ENCODE data around the gene SEMA5A. TPM values are rescaled to one million over a fixed set of nuclear protein-coding genes. Genes with fewer than 3 reads are reported as not detected.
A peak's percentile ranks its signal among the peaks of the same experiment; 100 is the strongest.

Gene SEMA5A
- total RNA-seq, 1 donor from 2014 or later, result 13.8 TPM

DNA sequence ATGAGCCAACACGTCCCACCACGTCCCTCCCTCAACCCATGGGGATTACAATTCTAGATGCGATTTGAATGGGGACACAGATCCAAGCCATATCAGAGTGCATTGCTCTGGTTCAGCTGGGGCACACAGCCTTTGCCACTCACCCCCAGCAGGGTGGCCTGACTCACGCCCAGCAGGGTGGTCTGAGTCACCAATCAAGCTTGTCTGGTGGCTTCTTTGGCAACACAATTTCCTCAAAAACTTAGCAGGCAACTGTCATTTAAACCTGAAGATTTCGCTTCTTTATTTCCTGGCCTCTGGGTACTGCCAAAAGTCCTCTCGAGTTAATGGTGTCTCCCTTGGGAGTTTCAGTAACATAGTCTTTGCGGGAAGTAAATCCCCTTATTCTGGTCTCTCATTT lies 16.3 kb upstream of the SEMA5A start:
- Histone ChIP-seq H4K20me1 (ENCODE audit: insufficient read depth, low read length) (no peaks in the 10 kb centered on the region), H3K36me3 (ENCODE audit: insufficient read depth, low read length) (no peaks in the 10 kb centered on the region), H3K79me2 (ENCODE audit: insufficient read depth, low read length) (no peaks in the 10 kb centered on the region), H3K9me3 (ENCODE audit: insufficient read depth, low read depth, low read length) (no peaks in the 10 kb centered on the region), H3K27me3 (ENCODE audit: insufficient read depth, low read length) (no peaks in the 10 kb centered on the region), H3K9ac (ENCODE audit: low read length) (no peak overlapping the region), H3K4me1 (ENCODE audit: insufficient read depth, low read length) (peaks cover 24% of the 10 kb centered on the region), H3K4me3 (ENCODE audit: insufficient read depth, low read depth, low read length) (no peak overlapping the region), H3K27ac (ENCODE audit: low read depth, low read length) (no peak overlapping the region), H3K4me2 (ENCODE audit: low read length) (peak overlapping the region; percentile 50), H2AFZ (ENCODE audit: low read depth, low read length) (no peak overlapping the region)
- no peaks in the 10 kb centered on the region for H3K36me3 Mint-ChIP-seq (ENCODE audit: low read depth, unreplicated experiment)
- no peak for DNase-seq (ENCODE audit: low read depth)
- H3K9me3 Mint-ChIP-seq (ENCODE audit: unreplicated experiment), result no peaks in the 10 kb centered on the region
- no peaks in the 10 kb centered on the region for H3K27me3 Mint-ChIP-seq (ENCODE audit: low read depth, unreplicated experiment)
- H3K4me3 Mint-ChIP-seq (ENCODE audit: unreplicated experiment), result no peak overlapping the region
- H3K4me1 Mint-ChIP-seq (ENCODE audit: low read depth, unreplicated experiment), result peaks cover 38% of the 10 kb centered on the region
- TF ChIP-seq EZH2 (IDR thresholded peaks at IDR 0.05; ENCODE audit: insufficient read depth, low read length), result no peak
- no peak for TF ChIP-seq CTCF (IDR thresholded peaks at IDR 0.05; ENCODE audit: insufficient read depth, low read depth, low read length)
- H3K27ac Mint-ChIP-seq (ENCODE audit: unreplicated experiment), result no peak overlapping the region
- FAIRE-seq, result peak; percentile 20

- H3K27me3 Mint-ChIP-seq (ENCODE audit: low read depth, unreplicated experiment), result no peaks in the 10 kb centered on the region
- H3K4me1 Mint-ChIP-seq (ENCODE audit: low read depth, unreplicated experiment), result peaks cover 42% of the 10 kb centered on the region
- no peak overlapping the region for H3K27ac ChIP-seq (ENCODE audit: low read depth, low read length)
Measured at GRCh38 chr5:9559965-9560364, 14.1 kb upstream of the SEMA5A start.

More at GRCh38 chr5:9559965-9560364, 14.1 kb upstream of the SEMA5A start:
- no peak overlapping the region for H3K27ac Mint-ChIP-seq (ENCODE audit: unreplicated experiment)
- no peaks in the 10 kb centered on the region for H3K36me3 ChIP-seq (ENCODE audit: insufficient read depth, low read length)
- H3K9ac ChIP-seq (ENCODE audit: low read length), result no peak overlapping the region
- peaks cover 28% of the 10 kb centered on the region for H3K4me1 ChIP-seq (ENCODE audit: insufficient read depth, low read length)
- H3K79me2 ChIP-seq (ENCODE audit: insufficient read depth, low read length), result no peaks in the 10 kb centered on the region
- H3K9me3 ChIP-seq (ENCODE audit: insufficient read depth, low read depth, low read length), result no peaks in the 10 kb centered on the region
- FAIRE-seq (no peak), DNase-seq (ENCODE audit: low read depth) (no peak)
- no peak overlapping the region for H2AFZ ChIP-seq (ENCODE audit: low read depth, low read length)
- H3K4me3 Mint-ChIP-seq (ENCODE audit: unreplicated experiment), result no peak overlapping the region
- no peaks in the 10 kb centered on the region for H3K27me3 ChIP-seq (ENCODE audit: insufficient read depth, low read length)
- H3K9me3 Mint-ChIP-seq (ENCODE audit: unreplicated experiment), result no peaks in the 10 kb centered on the region
- no peaks in the 10 kb centered on the region for H4K20me1 ChIP-seq (ENCODE audit: insufficient read depth, low read length)
- no peak overlapping the region for H3K4me3 ChIP-seq (ENCODE audit: insufficient read depth, low read depth, low read length)
- H3K36me3 Mint-ChIP-seq (ENCODE audit: low read depth, unreplicated experiment), result peaks cover 2% of the 10 kb centered on the region
- H3K4me2 ChIP-seq (ENCODE audit: low read length), result no peak overlapping the region
- no peak for TF ChIP-seq CTCF (IDR thresholded peaks at IDR 0.05; ENCODE audit: insufficient read depth, low read depth, low read length)
- no peak for TF ChIP-seq EZH2 (IDR thresholded peaks at IDR 0.05; ENCODE audit: insufficient read depth, low read length)

Data from astrocyte (in vitro differentiated cells and primary cell).